NCI-H526 treated with DMSO at 0.1 percent for 48 hours (cell line): ENCODE data around the gene NELL1.
A peak's percentile ranks its signal among the peaks of the same experiment; 100 is the strongest.
"Not testable (repeated sequence)": the region's sequence is repeated elsewhere in the genome, so short reads cannot be mapped to it uniquely, and the experiment has no call there.

Source experiments
- DNase-seq: peaks from one replicate; lab custom pipeline; 2025; lab: John Stamatoyannopoulos, UW

NELL1 gene

GRCh38 chr11:21198498-21198897 lies 529.1 kb downstream of the NELL1 start:
- DNase-seq: no peak

DNA sequence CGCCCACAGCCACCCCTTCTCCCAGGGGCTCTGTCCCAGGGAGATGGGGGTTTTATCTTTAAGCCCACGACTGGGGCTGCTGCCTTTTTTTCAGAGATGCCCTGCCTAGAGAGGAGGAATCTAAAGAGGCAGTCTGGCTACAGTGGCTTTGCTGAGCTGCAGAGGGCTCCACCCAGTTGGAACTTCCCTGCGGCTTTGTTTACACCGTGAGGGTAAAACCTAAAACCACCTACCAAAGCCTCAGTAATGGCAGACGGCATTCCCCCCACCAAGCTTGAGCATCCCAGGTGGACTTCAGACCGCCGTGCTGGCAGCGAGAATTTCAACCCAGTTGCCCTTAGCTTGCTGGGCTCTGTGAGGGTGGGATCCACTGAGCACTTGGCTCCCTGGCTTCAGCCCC lies 535.8 kb downstream of the NELL1 start:
- no peak for DNase-seq

DNA sequence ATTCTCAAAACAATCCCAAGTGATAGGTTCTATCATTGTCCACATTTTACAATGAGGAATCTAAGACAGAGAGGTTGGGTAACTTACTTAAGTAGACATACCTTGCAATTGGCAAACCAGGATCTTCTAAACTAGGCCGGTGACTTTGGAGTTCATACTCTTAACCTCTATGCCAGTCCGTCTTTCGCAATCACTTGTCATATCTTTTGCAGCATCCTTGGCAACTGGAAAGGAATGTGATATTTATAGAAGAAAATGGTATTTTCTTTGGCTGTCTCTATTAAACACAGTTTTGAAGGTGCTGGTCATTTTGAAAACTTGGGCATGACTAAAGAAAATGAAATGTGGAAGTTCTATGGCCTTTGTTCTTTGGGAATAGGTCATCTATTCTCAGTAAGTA lies 556.5 kb downstream of the NELL1 start:
- DNase-seq: no peak

DNA sequence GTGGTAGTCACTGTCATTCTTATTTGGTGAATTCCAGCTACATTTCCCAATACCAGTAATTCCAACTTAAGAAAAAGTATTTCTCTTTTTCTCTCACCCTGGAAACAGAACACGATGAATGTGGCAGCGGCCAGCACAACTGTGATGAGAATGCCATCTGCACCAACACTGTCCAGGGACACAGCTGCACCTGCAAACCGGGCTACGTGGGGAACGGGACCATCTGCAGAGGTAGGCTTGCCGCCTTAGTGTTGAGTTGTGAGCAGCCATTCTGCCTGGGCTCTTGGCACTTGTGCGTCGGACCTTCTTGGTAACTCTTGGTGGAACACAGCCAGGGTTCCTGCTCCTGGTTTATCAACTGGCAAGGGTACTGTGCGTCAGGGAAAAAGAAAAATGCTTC lies 559.8 kb downstream of the NELL1 start:
- DNase-seq: no peak

DNA sequence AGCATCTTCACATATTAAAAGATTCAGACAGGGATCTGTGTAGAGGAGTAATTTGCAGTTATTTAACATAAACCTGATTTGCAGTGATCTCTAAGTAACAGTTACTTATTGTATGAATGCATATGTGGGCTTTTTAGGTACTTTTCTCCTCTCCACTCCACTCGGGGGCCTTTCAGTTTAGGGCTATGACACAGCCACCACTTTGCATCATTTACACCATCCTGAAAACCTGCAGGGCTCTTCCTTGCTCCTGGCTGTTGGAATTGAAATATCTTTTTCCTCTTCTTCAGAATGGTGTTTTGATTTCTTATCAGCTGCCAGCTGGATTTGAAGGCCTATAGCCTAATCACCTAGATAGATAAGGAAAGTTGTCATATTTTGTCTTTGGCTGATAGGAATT lies 580.8 kb downstream of the NELL1 start:
- no peak for DNase-seq

DNA sequence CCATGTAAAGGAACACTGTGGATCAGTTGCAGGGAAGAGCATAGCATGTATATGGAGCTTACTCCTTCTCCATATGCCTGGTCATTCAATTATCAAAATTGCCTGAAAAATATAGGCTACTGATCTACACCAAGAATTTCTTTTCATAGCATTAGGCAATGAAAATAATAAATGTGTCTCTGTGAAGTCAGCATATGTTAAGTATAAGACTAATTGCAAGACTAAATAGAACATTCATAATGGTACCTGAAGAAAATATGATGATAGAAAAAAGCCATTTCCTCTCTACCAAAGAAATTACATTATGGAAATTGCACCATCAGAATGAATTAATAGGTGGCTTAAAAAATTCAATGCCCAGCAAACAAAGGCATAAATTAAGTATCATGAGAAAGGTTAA lies 584.7 kb downstream of the NELL1 start:
- DNase-seq: no peak

GRCh38 chr11:21254790-21255189 lies 585.4 kb downstream of the NELL1 start:
- no peak for DNase-seq

GRCh38 chr11:21257461-21257860 lies 588.1 kb downstream of the NELL1 start:
- no peak for DNase-seq

GRCh38 chr11:21258414-21258813 lies 589.0 kb downstream of the NELL1 start:
- DNase-seq: no peak

GRCh38 chr11:21260101-21260500 lies 590.7 kb downstream of the NELL1 start:
- DNase-seq: no peak

DNA sequence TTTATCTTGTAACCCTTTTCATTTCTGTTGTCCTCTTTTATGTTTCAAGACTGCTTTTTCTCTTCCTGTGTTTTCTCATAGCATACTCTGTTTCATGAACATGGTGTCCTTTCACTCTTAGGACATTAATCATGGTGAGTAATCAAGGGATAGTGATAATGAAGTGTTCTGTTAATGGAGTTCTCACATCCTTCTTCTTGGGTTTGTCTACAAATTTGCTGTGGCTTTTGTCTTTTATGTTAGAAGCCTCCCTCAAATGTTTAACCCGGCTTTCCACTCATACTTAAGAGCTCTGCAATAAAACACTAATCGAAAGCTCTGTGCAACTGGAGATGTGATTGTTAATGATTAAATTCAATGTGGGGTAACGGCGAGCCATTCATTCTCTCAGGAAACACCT lies 593.6 kb downstream of the NELL1 start:
- no peak for DNase-seq

DNA sequence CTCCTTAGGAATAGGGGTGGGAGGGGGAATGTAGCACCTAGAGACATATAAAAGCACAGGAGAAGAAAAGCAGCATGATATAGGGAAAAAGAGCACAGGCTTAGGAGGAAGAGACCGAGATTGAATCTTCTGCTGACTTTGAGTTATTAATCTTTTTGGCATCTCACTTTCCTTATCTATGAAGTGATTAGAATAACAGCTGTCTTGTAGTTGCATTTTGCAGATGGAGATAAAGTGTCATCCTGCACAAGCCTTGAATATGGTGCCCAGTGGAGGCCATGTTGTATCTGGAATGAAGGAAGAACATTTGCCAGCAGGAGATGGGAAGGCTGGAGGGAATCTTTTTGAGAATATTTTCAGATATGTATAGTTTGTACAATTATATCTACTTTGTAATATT lies 594.7 kb downstream of the NELL1 start:
- DNase-seq: no peak

- DNase-seq: no peak
Observed at GRCh38 chr11:21268036-21268435, 598.6 kb downstream of the NELL1 start.

DNA sequence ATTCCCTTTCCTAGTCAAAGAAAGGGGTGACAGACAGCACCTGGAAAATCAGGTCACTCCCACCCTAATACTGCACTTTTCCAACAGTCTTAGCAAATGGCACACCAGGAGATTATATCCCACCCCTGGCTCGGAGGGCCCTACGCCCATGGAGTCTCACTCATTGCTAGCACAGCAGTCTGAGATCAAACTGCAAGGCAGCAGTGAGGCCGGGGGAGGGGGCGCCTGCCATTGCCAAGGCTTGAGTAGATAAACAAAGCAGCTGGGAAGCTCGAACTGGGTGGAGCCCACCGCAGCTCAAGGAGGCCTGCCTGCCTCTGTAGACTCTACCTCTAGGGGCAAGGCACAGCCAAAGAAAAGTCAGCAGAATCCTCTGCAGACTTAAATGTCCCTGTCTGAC lies 602.8 kb downstream of the NELL1 start:
- not testable (repeated sequence) for DNase-seq

DNA sequence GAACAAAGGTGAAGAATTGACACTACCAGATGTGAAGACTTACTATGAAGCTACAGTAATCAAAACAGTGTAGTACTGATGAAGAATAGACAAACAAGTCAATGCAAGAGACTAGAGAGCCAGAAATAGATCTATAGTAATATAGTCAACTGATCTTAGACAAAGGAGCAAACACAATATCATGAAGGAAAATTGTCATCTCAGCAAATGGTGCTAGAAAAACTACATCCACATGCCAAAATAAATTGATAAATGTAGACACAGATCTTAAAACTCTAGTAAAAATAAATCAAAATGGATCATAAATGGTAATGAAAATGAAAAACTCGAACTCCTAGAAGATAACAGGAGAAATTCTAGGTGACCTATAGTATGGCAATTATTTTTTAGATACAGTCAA lies 609.5 kb downstream of the NELL1 start:
- no peak for DNase-seq

- no peak for DNase-seq
Observed at GRCh38 chr11:21285104-21285503, 615.7 kb downstream of the NELL1 start.

GRCh38 chr11:21289686-21290085 lies 620.3 kb downstream of the NELL1 start:
- no peak for DNase-seq

DNA sequence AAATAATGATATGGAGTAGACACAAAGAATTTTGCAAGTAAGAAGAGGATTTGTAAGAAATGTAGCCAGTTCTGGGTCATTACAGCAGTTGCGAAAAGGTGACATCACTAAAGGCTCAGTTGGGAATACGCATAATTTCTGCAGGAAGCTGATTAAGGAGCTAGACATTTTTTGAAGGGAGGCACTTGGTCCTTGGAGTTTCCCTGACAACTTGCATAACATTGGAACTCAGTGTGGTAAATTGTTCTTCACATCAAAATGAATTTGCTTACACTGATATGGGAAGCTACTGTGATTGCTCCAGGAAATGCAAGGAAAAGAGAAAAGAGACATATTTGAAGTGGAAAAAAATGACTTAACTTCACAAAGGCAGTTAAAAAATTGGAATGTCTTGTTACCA lies 626.1 kb downstream of the NELL1 start:
- no peak for DNase-seq

DNA sequence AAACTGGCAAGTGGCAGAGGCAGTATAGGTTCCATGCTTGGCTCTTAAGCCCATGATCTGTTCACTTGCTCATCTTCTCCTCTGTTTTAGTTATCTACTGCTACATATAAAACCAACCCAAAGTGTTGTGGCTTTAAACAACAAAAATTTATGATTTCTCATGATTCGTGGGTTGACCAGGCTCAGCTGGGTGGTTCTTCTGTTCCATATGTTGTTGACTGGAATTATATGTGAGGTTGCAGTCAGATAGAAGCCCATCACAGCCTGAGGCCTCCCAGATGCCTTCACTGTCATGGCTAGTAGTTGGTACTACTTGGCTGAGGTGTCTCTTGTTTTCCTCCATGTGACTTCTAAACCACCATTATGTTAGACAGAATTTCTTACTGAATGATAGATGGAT lies 632.6 kb downstream of the NELL1 start:
- DNase-seq: no peak

GRCh38 chr11:21306739-21307358 lies 637.5 kb downstream of the NELL1 start:
- DNase-seq: no peak

GRCh38 chr11:21307874-21308273 lies 638.5 kb downstream of the NELL1 start:
- no peak for DNase-seq

DNA sequence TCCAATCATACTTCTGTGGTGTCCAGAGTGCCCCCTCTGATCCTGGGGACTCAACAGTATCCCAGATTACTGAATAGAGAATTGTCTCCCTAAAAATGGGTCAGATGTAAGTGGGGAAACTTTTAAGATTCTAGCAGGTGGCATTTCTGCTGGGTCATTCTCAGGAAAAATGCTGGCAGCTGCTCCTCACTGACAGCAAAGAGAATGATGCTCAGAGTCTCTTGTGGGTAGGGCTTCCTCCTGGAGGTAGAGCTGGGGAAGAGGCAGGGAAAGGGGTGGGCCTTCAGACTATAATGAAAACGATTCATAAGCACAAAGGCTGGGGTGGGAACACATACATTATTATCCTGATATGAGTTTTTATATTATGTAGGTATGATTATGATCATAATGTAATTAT lies 647.2 kb downstream of the NELL1 start:
- DNase-seq: no peak

DNA sequence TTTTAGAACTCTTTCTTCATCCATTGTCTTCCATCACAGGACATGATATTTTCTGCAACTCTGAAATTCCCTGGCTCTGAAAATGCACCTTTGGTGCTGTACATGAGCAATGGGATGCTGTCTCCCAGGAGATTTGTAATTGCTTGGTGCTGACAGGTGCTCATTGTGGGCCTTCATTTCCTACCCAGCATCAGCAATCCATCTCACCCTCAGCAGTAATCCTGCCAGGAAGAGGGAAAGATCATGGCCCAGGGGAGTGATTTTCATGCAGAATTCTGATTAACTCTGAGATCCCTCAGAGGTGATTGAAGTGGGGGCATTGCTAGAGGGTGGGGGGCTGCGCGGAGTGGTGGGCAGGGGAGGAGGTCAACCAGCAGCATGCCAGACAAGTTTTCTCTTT lies 651.7 kb downstream of the NELL1 start:
- peak; percentile 45 for DNase-seq

GRCh38 chr11:21321530-21321929 lies 652.1 kb downstream of the NELL1 start:
- DNase-seq: no peak

DNA sequence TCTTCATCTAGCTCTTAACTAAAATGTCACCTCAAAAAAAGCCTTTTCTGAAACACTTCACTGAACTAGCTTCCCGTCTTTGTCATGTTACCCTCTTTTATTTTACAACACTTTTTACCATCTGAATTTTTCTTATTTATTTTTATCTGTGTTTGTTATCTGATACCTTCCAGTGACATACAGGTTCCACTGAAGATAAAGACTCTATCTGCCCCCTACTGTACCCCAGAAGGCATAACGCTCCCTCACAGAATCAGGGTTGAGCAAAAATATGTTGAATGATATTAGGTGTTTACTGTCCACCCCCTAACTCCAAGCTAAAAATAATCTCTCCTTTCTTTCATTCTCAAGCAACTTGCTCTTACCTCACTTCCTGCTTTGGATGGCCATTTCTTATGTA lies 654.2 kb downstream of the NELL1 start:
- no peak for DNase-seq
